Bronchial smooth muscle cell (primary cell): ENCODE results near the gene MRPL49. TPM values are rescaled to one million over a fixed set of nuclear protein-coding genes. Genes with fewer than 3 reads are reported as not detected.

Experiments used
- total RNA-seq: library from RNA; depleted of rRNA; stranded (reverse); fragments of >200 nt; gene quantifications from 2 replicates; pipeline ENCODE4 v1.2.1, GENCODE V29; 2014

The MRPL49 gene
- 25.3 and 35.5 TPM in 2 replicates for total RNA-seq

GRCh38 chr11:65121865-65122696, at the start of gene MRPL49, which contains the start of gene FAU:
Gene MRPL49 (plus strand): TSS chr11:65122321. CDS start chr11:65122347, 26 bp downstream.
Gene FAU (minus strand): TSS chr11:65122134. CDS start chr11:65121813, 321 bp downstream.

GRCh38 chr11:65083834-65084597, 38.1 kb upstream of the MRPL49 start, which contains the start of the genes CDCA5 and ZFPL1:
Gene CDCA5 (minus strand): TSS chr11:65084040. CDS start chr11:65083978, 62 bp downstream.
Gene ZFPL1 (plus strand): TSS chr11:65084222. CDS start chr11:65084699, 477 bp downstream.

GRCh38 chr11:65095974-65096806, 25.9 kb upstream of the MRPL49 start, which contains the start of gene VPS51:
Gene VPS51 (plus strand): TSS chr11:65096214. CDS start chr11:65096251, 37 bp downstream.

GRCh38 chr11:65111744-65112545, 10.2 kb upstream of the MRPL49 start, which contains the start of gene TM7SF2:
Gene TM7SF2 (plus strand): TSS chr11:65111872. CDS start chr11:65112016, 144 bp downstream.

GRCh38 chr11:65117206-65118096, 4.7 kb upstream of the MRPL49 start, which contains the start of gene ZNHIT2:
Gene ZNHIT2 (minus strand): TSS chr11:65117701. CDS start chr11:65117653, 48 bp downstream.

GRCh38 chr11:65134240-65134951, 12.3 kb downstream of the MRPL49 start, which contains the start of gene SYVN1:
Gene SYVN1 (minus strand): TSS chr11:65134519. CDS start chr11:65133601, 918 bp downstream.

GRCh38 chr11:65170058-65170534, 48.0 kb downstream of the MRPL49 start, which contains the start of gene SPDYC:
Gene SPDYC (plus strand): TSS chr11:65170233. CDS start chr11:65171358, 1,125 bp downstream.

Other genes with a start within 250 kb of the MRPL49 start
- 56.6 and 151 TPM in 2 replicates for gene EHD1, start 243.7 kb upstream of the MRPL49 start, total RNA-seq
- 10.1 and 11.2 TPM in 2 replicates for gene ATG2A, start 205.1 kb upstream of the MRPL49 start, total RNA-seq
- gene PPP2R5B, start 197.6 kb upstream of the MRPL49 start, total RNA-seq = 5.8 and 6.4 TPM in 2 replicates
- gene GPHA2, start 186.4 kb upstream of the MRPL49 start, total RNA-seq = not detected in 2 replicates
- not detected in 2 replicates for gene MAJIN, start 150.2 kb upstream of the MRPL49 start, total RNA-seq
- 0.26 and 0.63 TPM in 2 replicates for gene BATF2, start 125.3 kb upstream of the MRPL49 start, total RNA-seq
- 91.1 and 126 TPM in 2 replicates for gene ARL2, start 108.2 kb upstream of the MRPL49 start, total RNA-seq
- 8.4 and 15.0 TPM in 2 replicates for gene SNX15, start 94.9 kb upstream of the MRPL49 start, total RNA-seq
- 7.9 and 8.5 TPM in 2 replicates for gene SAC3D1, start 81.1 kb upstream of the MRPL49 start, total RNA-seq
- gene NAALADL1, start 63.8 kb upstream of the MRPL49 start, total RNA-seq = 35.3 and 38.0 TPM in 2 replicates
- gene CDCA5, start 38.3 kb upstream of the MRPL49 start, total RNA-seq = 0.34 and 1.6 TPM in 2 replicates
- gene ZFPL1, start 38.1 kb upstream of the MRPL49 start, total RNA-seq = 26.0 and 32.2 TPM in 2 replicates
- gene VPS51, start 26.1 kb upstream of the MRPL49 start, total RNA-seq = 200 and 290 TPM in 2 replicates
- 5.2 and 10.9 TPM in 2 replicates for gene TM7SF2, start 10.4 kb upstream of the MRPL49 start, total RNA-seq
- 6.4 and 6.6 TPM in 2 replicates for gene ZNHIT2, start 4.6 kb upstream of the MRPL49 start, total RNA-seq
- gene FAU, start 187 bp upstream of the MRPL49 start, total RNA-seq = 487 and 512 TPM in 2 replicates
- gene SYVN1, start 12.2 kb downstream of the MRPL49 start, total RNA-seq = 9.5 and 15.5 TPM in 2 replicates
- not detected in 2 replicates for gene SPDYC, start 47.9 kb downstream of the MRPL49 start, total RNA-seq
- 64.3 and 93.6 TPM in 2 replicates for gene CAPN1, start 59.6 kb downstream of the MRPL49 start, total RNA-seq
- gene POLA2, start 139.6 kb downstream of the MRPL49 start, total RNA-seq = 0.69 and 3.5 TPM in 2 replicates
- 15.6 and 33.7 TPM in 2 replicates for gene CDC42EP2, start 192.5 kb downstream of the MRPL49 start, total RNA-seq
- gene DPF2, start 211.5 kb downstream of the MRPL49 start, total RNA-seq = 25.0 and 27.0 TPM in 2 replicates
- gene TIGD3, start 232.4 kb downstream of the MRPL49 start, total RNA-seq = under 0.01 TPM in 2 replicates